GM19395 (cell line): ENCODE data around the gene SCEL.
"Not testable (repeated sequence)": the region's sequence is repeated elsewhere in the genome, so short reads cannot be mapped to it uniquely, and the experiment has no call there.

ENCODE experiments used
- ATAC-seq: cut with Tn5 transposase; IDR thresholded peaks from one replicate; pipeline ENCODE4 v1.9.1; 2021; ENCODE audit warnings: mild to moderate bottlenecking, moderate library complexity; ENCODE audit not compliant: unreplicated experiment

SCEL gene

DNA sequence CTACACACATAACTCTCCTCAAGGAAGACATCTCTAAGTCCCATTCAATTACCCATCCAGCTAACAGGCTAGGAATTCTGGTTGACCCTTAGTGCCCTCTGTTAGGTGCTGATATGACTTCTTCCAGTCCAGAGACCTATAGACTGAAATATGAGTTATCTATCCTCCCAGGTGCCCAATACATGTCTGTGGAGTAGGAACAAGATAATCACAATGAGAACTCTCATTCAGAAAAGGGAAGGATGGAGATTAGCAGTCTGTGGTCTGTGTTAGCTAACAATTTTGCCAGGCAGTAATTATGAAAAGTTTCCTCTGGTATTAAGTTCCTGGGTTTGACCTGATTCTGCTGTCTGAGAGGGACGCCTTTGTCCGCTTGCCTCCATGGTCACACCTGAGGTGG, 117.8 kb downstream of the SCEL start:
- ATAC-seq: no peak

DNA sequence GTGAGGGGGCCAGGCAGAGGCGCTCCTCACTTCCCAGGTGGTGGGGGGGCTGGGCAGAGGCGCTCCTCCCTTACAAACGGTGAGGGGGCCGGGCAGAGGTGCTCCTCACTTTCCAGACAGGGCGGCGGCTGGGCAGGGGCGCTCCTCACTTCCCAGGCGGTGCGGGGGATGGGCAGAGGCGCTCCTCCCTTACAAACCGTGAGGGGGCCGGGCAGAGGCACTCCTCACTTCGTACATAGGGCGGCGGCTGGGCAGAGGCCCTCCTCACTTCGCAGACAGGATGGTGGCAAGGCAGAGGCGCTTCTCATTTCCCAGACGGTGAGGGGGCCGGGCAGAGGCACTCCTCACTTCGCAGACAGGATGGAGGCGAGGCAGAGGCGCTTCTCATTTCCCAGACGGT, 124.5 kb downstream of the SCEL start:
- ATAC-seq: not testable (repeated sequence)

DNA sequence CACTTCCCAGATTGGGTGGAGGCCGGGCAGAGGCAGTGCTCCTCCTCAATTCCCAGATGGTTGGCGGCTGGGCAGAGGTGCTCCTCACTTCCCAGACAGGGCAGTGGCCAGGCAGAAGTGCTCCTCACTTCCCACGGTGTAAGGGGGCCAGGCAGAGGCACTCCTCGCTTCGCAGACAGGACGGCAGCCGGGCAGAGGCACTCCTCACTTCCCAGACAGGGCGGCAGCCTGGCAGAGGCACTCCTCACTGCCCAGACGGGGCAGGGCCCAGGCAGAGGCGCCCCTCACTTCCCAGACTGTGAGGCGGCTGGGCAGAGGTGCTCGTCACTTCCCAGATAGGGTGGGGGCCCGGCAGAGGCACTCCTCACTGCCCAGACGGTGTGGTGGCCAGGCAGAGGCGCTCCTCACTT, 125.3 kb downstream of the SCEL start:
- no peak for ATAC-seq

DNA sequence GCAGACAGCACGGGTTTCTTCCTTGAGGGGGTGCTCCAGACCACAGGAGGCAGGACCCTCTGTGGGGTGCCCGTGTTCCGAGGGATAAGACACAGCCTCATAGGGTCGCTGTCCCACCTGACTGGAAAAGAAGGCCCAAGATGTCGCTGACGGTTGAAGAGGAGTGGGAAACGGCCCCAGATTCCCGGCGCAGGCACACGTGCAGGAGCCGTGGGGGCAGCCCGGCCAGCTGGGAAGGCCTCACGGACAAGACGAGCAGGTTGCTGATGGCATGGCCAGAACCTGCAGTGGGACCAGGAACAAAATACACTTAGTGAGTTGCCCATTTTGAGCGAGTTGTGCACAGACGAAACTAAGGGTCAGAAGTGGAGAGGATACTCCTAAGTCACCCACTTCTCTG, 126.8 kb downstream of the SCEL start:
- ATAC-seq: not testable (repeated sequence)

DNA sequence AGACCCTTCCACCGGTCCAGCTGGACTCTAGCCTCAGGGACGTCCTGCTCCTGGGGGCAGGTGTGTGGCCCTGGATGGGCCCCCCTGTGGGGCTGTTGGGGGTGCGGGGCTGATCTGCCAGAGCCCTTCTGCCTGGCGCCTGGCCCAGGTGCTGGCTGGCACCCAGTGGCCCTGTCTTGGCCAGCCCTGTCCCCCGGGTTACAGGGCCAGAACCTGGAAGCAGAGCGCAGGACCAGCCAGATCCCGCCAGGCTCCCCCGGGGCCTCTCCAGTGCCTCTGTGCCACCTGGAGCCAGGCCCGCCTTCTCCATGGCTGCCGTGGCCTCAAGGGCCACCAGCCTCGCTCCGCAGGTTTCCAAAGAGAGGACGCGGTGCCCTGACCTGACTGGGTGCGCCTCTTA, 127.3 kb downstream of the SCEL start:
- ATAC-seq: not testable (repeated sequence)

DNA sequence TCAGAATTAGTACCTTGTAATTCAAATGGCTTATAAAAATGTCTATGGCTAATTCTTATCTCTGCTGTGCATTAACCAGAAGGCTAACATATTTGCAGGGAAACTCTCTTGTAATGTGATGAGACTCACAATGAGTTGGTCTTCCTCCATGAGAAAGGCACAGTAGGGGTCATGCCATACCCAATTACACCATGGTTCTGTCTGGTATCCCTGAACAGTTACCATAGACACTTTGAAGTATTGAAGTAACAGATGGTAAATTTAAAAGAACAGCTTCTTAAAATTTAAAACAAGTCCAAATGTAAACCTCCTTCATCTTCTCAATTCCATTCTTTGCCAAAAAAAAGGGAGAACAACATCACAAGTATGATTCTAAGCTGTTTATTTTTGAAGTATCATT, 139.3 kb downstream of the SCEL start:
- no peak for ATAC-seq

DNA sequence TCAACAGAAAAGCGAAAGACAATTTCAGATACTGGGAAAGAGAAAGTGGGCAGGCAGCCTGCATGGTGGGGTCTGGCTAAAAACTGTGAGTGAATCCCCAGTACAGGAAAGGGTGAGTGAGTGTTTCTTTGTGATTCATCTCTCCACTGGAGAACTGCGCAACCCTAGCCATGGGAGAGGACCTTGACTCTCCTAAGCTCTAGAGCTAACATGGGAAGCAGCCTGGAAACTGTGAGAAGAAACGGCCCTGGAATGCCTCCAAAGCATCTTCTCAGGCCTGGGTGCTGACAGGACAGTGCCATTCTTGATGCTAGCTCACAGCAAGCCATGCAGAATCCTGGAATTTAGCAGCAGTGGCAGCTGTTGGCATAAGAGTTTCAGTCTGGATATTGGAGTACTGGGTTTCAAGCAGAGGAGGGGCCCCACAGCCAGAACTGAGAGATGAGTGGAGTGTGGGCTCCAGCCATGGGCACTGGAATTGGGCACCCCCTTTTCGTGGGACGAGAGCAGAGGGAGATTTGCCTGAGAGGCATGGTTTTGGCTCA, 143.3 kb downstream of the SCEL start:
- ATAC-seq: no peak

DNA sequence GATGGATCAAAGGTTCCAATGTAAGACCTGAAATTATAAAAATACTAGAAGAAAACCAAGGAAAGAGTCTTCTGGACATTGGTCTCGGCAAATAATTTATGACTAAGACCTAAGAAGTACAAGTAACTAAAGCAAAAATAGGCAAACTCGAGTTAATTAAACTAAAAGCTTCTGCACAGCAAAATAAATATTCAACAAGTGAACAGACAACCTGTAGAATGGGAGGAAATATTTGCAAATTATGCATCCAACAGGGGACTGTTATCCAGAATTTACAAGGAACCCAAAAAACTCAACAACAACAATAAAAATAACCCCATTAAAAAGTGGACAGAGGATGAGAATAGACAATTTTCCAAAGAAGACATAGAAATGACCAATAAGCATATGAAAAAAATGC, 152.3 kb downstream of the SCEL start:
- no peak for ATAC-seq

DNA sequence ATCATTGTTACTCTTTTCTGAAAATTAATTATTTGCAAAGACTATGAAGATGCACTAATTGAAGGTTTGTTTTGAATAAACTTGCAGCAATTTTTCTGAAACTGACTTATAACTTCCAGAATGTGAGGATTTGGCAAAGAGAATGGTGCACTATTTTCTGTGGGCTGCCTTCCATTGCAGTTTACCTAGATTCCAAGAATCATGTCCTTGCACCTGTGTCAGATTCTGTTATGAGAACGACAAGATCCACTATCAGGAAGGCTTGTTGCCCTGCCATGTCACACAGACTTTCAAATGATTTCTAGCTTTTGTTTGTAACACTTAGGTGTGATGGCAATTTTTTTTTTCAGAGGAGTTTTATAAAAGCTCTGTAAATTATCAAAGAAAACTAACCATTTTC, 156.4 kb downstream of the SCEL start:
- no peak for ATAC-seq

DNA sequence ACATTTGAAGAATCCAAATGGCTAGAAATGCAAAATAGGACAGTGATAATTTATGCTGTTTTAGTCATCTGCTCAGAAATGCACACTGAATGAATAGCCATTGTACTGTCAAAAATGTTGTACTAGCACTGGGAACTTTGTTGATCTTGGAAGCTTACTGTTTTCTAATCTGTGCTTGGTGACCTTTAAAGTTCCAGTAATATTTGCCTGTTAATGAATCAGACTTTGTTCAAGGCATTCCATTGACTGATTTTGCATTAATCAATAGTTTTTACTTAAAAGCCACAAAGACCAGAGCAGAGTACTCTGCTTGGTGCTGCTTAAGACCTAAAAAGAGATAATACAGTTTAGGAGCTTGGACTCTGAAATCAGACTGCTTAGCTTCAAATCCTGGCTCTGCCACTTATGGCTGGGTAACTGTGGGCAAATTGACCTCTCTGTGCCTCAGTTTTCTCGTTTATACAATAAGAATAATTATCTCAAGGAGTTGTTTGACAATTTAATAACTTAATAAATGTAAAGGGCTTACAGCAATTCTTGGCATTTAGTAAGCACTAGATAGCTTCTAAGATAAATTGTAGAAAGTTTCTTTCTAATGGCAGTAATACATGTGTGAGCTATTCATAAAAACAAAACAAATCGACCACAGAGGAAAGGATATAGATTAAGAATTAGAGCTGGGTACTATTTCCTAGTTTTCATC, 157.4 kb downstream of the SCEL start:
- ATAC-seq: no peak

DNA sequence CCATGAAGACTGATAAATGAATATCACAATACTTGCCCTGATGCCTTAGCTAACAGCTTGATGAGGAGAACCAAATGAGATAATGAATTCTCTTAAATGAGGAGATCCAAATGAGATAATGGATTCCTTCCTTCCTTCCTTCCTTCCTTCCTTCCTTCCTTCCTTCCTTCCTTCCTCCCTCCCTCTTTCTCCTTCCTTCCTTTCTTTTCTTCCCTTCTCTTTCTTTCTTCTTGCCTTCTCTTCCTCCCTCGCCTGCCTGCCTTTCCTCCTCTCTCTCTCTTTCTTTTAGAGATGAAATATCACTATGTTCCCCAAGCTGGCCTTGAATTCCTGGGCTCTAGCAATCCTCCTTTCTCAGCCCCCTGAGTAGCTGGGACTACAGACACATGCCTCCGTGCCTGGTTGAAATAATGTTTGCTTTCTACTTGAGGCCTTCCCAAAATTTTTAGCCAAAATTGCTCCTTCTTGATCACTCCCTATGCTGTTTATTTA, 158.0 kb downstream of the SCEL start:
- no peak for ATAC-seq
